ENCODE measurements around the gene ARHGAP24. TPM values are rescaled to one million over a fixed set of nuclear protein-coding genes. Genes with fewer than 3 reads are reported as not detected.

The ARHGAP24 gene
- total and polyA plus RNA-seq, 2 donors (not counting 1 experiment from before 2014, with no cell fraction given) = 15.9 to 40.5 TPM

GRCh38 chr4:85595796-85596559 lies 121.0 kb downstream of the ARHGAP24 start:
- no peaks in the 10 kb centered on the region for H4K20me1 ChIP-seq (ENCODE audit: control insufficient read depth, extremely low read depth, insufficient read depth, low read length)
- H3K27me3 ChIP-seq (ENCODE audit: control insufficient read depth, insufficient read depth, low read length) = no peaks in the 10 kb centered on the region
- no peak overlapping the region for H3K4me3 ChIP-seq (replicated peaks in 1 of 4; ENCODE audit: control extremely low read depth in 1 of 4, insufficient read depth in 1 of 4, low read depth in 3 of 4, low read length in 4 of 4)
- H3K4me2 ChIP-seq (ENCODE audit: extremely low read depth, insufficient read depth, low read length) = no peak overlapping the region
- H3K4me1 ChIP-seq (ENCODE audit: control insufficient read depth, extremely low read depth, insufficient read depth, low read length) = peaks cover 2% of the 10 kb centered on the region
- no peak overlapping the region for H2AFZ ChIP-seq (ENCODE audit: low read length)
- H3K9me3 ChIP-seq (ENCODE audit: control insufficient read depth, insufficient read depth, low read depth, low read length) = no peaks in the 10 kb centered on the region
- H3K9ac ChIP-seq (ENCODE audit: insufficient read depth, low read length) = no peak overlapping the region
- TF ChIP-seq EZH2 (IDR thresholded peaks at IDR 0.05; ENCODE audit: low read length, missing control alignments) (no peak), CTCF (conservative IDR thresholded peaks at IDR 0.05 in 1 of 2, IDR thresholded peaks at IDR 0.05 in 1 of 2; ENCODE audit: low read depth in 1 of 2, low read length in 2 of 2) (no peak)
- no peak for DNase-seq (ENCODE audit: low read depth in 2 of 2)
- H3K79me2 ChIP-seq (ENCODE audit: control insufficient read depth, insufficient read depth, low read length) = no peaks in the 10 kb centered on the region
- H3K27ac ChIP-seq (ENCODE audit: insufficient read depth, low read length) = no peak overlapping the region
- H3K36me3 ChIP-seq (ENCODE audit: control insufficient read depth, insufficient read depth, low read length) = no peaks in the 10 kb centered on the region

GRCh38 chr4:85598936-85599335 lies 124.0 kb downstream of the ARHGAP24 start:
- H3K4me2 ChIP-seq (ENCODE audit: extremely low read depth, insufficient read depth, low read length) = no peak overlapping the region
- TF ChIP-seq EZH2 (IDR thresholded peaks at IDR 0.05; ENCODE audit: low read length, missing control alignments) (no peak), CTCF (conservative IDR thresholded peaks at IDR 0.05 in 1 of 2, IDR thresholded peaks at IDR 0.05 in 1 of 2; ENCODE audit: low read depth in 1 of 2, low read length in 2 of 2) (no peak)
- no peaks in the 10 kb centered on the region for H3K4me1 ChIP-seq (ENCODE audit: control insufficient read depth, extremely low read depth, insufficient read depth, low read length)

GRCh38 chr4:85600501-85600900 lies 125.6 kb downstream of the ARHGAP24 start:
- no peak overlapping the region for H3K27ac ChIP-seq (ENCODE audit: insufficient read depth, low read length)
- H3K9ac ChIP-seq (ENCODE audit: insufficient read depth, low read length) = no peak overlapping the region
- TF ChIP-seq CTCF (conservative IDR thresholded peaks at IDR 0.05 in 1 of 2, IDR thresholded peaks at IDR 0.05 in 1 of 2; ENCODE audit: low read depth in 1 of 2, low read length in 2 of 2) = no peak
- TF ChIP-seq EZH2 (IDR thresholded peaks at IDR 0.05; ENCODE audit: low read length, missing control alignments) = no peak
- H3K4me3 ChIP-seq (replicated peaks in 1 of 4; ENCODE audit: control extremely low read depth in 1 of 4, insufficient read depth in 1 of 4, low read depth in 3 of 4, low read length in 4 of 4) = no peak overlapping the region
- no peaks in the 10 kb centered on the region for H4K20me1 ChIP-seq (ENCODE audit: control insufficient read depth, extremely low read depth, insufficient read depth, low read length)
- H3K4me2 ChIP-seq (ENCODE audit: extremely low read depth, insufficient read depth, low read length) = no peak overlapping the region
- no peaks in the 10 kb centered on the region for H3K4me1 ChIP-seq (ENCODE audit: control insufficient read depth, extremely low read depth, insufficient read depth, low read length)
- no peak for DNase-seq (ENCODE audit: low read depth in 2 of 2)
- no peak overlapping the region for H2AFZ ChIP-seq (ENCODE audit: low read length)
- no peaks in the 10 kb centered on the region for H3K36me3 ChIP-seq (ENCODE audit: control insufficient read depth, insufficient read depth, low read length)
- no peaks in the 10 kb centered on the region for H3K79me2 ChIP-seq (ENCODE audit: control insufficient read depth, insufficient read depth, low read length)
- H3K9me3 ChIP-seq (ENCODE audit: control insufficient read depth, insufficient read depth, low read depth, low read length) = no peaks in the 10 kb centered on the region
- no peaks in the 10 kb centered on the region for H3K27me3 ChIP-seq (ENCODE audit: control insufficient read depth, insufficient read depth, low read length)

More at GRCh38 chr4:85598936-85599335, 124.0 kb downstream of the ARHGAP24 start:
- Histone ChIP-seq H3K4me3 (replicated peaks in 1 of 4; ENCODE audit: control extremely low read depth in 1 of 4, insufficient read depth in 1 of 4, low read depth in 3 of 4, low read length in 4 of 4) (no peak overlapping the region), H3K36me3 (ENCODE audit: control insufficient read depth, insufficient read depth, low read length) (no peaks in the 10 kb centered on the region), H3K9me3 (ENCODE audit: control insufficient read depth, insufficient read depth, low read depth, low read length) (no peaks in the 10 kb centered on the region), H3K79me2 (ENCODE audit: control insufficient read depth, insufficient read depth, low read length) (no peaks in the 10 kb centered on the region), H3K9ac (ENCODE audit: insufficient read depth, low read length) (no peak overlapping the region), H2AFZ (ENCODE audit: low read length) (no peak overlapping the region), H3K27ac (ENCODE audit: insufficient read depth, low read length) (no peak overlapping the region), H4K20me1 (ENCODE audit: control insufficient read depth, extremely low read depth, insufficient read depth, low read length) (no peaks in the 10 kb centered on the region), H3K27me3 (ENCODE audit: control insufficient read depth, insufficient read depth, low read length) (no peaks in the 10 kb centered on the region)
- DNase-seq (ENCODE audit: low read depth in 2 of 2) = no peak
